ENCODE results near the gene ACVR1B.
A peak's percentile ranks its signal among the peaks of the same experiment; 100 is the strongest.

The ACVR1B gene

GRCh38 chr12:51917041-51917590, 34.4 kb upstream of the ACVR1B start:
- no peak for DNase-seq (ENCODE audit: low spot score)

- no peak for DNase-seq (ENCODE audit: low spot score)
Measured at GRCh38 chr12:51917746-51918453, 33.6 kb upstream of the ACVR1B start.

- no peak for DNase-seq (ENCODE audit: low spot score)
Measured at GRCh38 chr12:51920046-51920445, 31.5 kb upstream of the ACVR1B start.

- DNase-seq (ENCODE audit: low spot score): no peak
Measured at GRCh38 chr12:51921017-51921725, 30.3 kb upstream of the ACVR1B start.

- DNase-seq (ENCODE audit: low spot score): no peak
Measured at GRCh38 chr12:51922146-51922545, 29.4 kb upstream of the ACVR1B start.

GRCh38 chr12:51922762-51923505, 28.6 kb upstream of the ACVR1B start:
- no peak for DNase-seq (ENCODE audit: low spot score)

GRCh38 chr12:51923506-51924365, 27.8 kb upstream of the ACVR1B start:
- no peak for DNase-seq (ENCODE audit: low spot score)

GRCh38 chr12:51924551-51925319, 26.8 kb upstream of the ACVR1B start:
- DNase-seq (ENCODE audit: low spot score): no peak

- DNase-seq (ENCODE audit: low spot score): no peak
Measured at GRCh38 chr12:51925346-51926063, 26.0 kb upstream of the ACVR1B start.

GRCh38 chr12:51926064-51926632, 25.4 kb upstream of the ACVR1B start:
- DNase-seq (ENCODE audit: low spot score): no peak

- DNase-seq (ENCODE audit: low spot score): peak; percentile 40
Measured at GRCh38 chr12:51926718-51927117, 24.8 kb upstream of the ACVR1B start.

- no peak for DNase-seq (ENCODE audit: low spot score)
Measured at GRCh38 chr12:51932218-51933076, 19.1 kb upstream of the ACVR1B start.

- no peak for DNase-seq (ENCODE audit: low spot score)
Measured at GRCh38 chr12:51934080-51934479, 17.4 kb upstream of the ACVR1B start.

- DNase-seq (ENCODE audit: low spot score): no peak
Measured at GRCh38 chr12:51937926-51938325, 13.6 kb upstream of the ACVR1B start.

- no peak for DNase-seq (ENCODE audit: low spot score)
Measured at GRCh38 chr12:51938726-51939125, 12.8 kb upstream of the ACVR1B start.

GRCh38 chr12:51941011-51941581, 10.4 kb upstream of the ACVR1B start:
- DNase-seq (ENCODE audit: low spot score): no peak

GRCh38 chr12:51941604-51942003, 9.9 kb upstream of the ACVR1B start:
- no peak for DNase-seq (ENCODE audit: low spot score)

- no peak for DNase-seq (ENCODE audit: low spot score)
Measured at GRCh38 chr12:51942056-51942455, 9.4 kb upstream of the ACVR1B start.
